Activated CD4-positive, alpha-beta T cell treated with anti-CD3 and anti-CD28 coated beads for 36 hours (primary cell): ENCODE measurements around the gene GH2. TPM values are rescaled to one million over a fixed set of nuclear protein-coding genes. Genes with fewer than 3 reads are reported as not detected.
"Not testable (repeated sequence)": the region's sequence is repeated elsewhere in the genome, so short reads cannot be mapped to it uniquely, and the experiment has no call there.

ENCODE experiments used
- ATAC-seq: fragments of 200-7000 bp; cut with Tn5 transposase; one replicate; pipeline ENCODE4 v1.10.0; 2021; ENCODE audit warnings: mild to moderate bottlenecking, moderate library complexity
- CTCF ChIA-PET: fragments of 350-600 bp; sonication (Branson Sonifier 250); formaldehyde crosslinking; loops from one replicate; lab custom pipeline; 2021; ENCODE audit warnings: antibody characterized with exemption; lab: Charles Lee
- POLR2A ChIA-PET: fragments of 350-600 bp; sonication (Branson Sonifier 250); formaldehyde crosslinking; loops from one replicate; lab custom pipeline; 2021; ENCODE audit warnings: antibody characterized with exemption, inconsistent platforms; lab: Charles Lee
- DNase-seq: peaks from one replicate; pipeline ENCODE4 v3.0.0-alpha.2; 2020
- H3K27ac Mint-ChIP-seq: one replicate; pipeline ENCODE4 v1.8.0; 2021; ENCODE audit warnings: mixed read lengths
- H3K27me3 Mint-ChIP-seq: one replicate; pipeline ENCODE4 v1.8.0; 2021; ENCODE audit warnings: mixed read lengths
- H3K36me3 Mint-ChIP-seq: one replicate; pipeline ENCODE4 v1.8.0; 2021; ENCODE audit warnings: low read depth, mixed read lengths
- H3K4me1 Mint-ChIP-seq: one replicate; pipeline ENCODE4 v1.8.0; 2021; ENCODE audit warnings: mixed read lengths
- H3K4me3 Mint-ChIP-seq: one replicate; pipeline ENCODE4 v1.8.0; 2021; ENCODE audit warnings: mild to moderate bottlenecking, moderate library complexity, mixed read lengths
- H3K9me3 Mint-ChIP-seq: one replicate; pipeline ENCODE4 v1.8.0; 2021; ENCODE audit warnings: low read depth, mixed read lengths
- intact Hi-C, 2 experiments: fragments of 100-400 bp; cut with DNase I in 1 of 2; cut with micrococcal nuclease in 1 of 2; formaldehyde crosslinking; loops; one replicate each; pipeline versions ENCODE4 v1.14.2 to v1.15.1; 2022 to 2024; cut with DNase I, micrococcal nuclease
- total RNA-seq, 2 experiments: library from RNA; stranded (reverse); gene quantifications; one replicate each; pipeline ENCODE4 v1.2.3, GENCODE V29; 2021

Gene GH2
- total RNA-seq, 2 experiments from 2014 or later = not detected

DNA sequence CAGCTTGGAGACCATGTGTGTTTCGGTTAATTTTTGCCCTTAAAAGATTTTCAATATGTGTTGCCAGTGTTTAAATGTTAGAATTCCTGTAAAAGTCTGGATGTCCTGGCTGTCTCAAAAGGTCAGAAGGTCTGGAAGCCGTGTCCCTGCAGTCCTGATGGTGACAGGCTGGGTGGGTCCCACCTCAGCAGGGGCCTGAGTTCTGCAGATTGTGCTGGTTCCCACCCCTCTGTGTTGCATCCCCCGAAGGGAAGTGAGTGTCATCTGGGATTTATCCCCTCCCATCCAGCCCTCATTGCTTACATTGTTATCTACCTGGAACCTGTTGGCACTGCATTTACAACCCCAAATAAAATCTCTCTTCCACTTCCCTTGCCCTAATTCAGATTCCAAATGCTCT is 12.3 kb upstream of the GH2 start:
- POLR2A ChIA-PET, H3K4me1 Mint-ChIP-seq, ATAC-seq, H3K27ac Mint-ChIP-seq, H3K27me3 Mint-ChIP-seq, DNase-seq, H3K36me3 Mint-ChIP-seq, intact Hi-C loops, H3K4me3 Mint-ChIP-seq, H3K9me3 Mint-ChIP-seq: not testable (repeated sequence)
- CTCF ChIA-PET = interaction anchor here (2.2 kb wide), 1 partner anchor 31 kb away, joined by 5 read pairs; no protein-coding TSS in a partner anchor

- DNase-seq, H3K27me3 Mint-ChIP-seq, H3K9me3 Mint-ChIP-seq, H3K27ac Mint-ChIP-seq, POLR2A ChIA-PET, H3K36me3 Mint-ChIP-seq, H3K4me1 Mint-ChIP-seq, ATAC-seq, H3K4me3 Mint-ChIP-seq, intact Hi-C loops: not testable (repeated sequence)
- CTCF ChIA-PET = interaction anchor here (1.1 to 2.2 kb wide), 6 partner anchors 10 to 76 kb away, joined by 3 to 7 read pairs (median 4); no protein-coding TSS in a partner anchor
Measured at GRCh38 chr17:63892316-63893037, 10.7 kb upstream of the GH2 start.

DNA sequence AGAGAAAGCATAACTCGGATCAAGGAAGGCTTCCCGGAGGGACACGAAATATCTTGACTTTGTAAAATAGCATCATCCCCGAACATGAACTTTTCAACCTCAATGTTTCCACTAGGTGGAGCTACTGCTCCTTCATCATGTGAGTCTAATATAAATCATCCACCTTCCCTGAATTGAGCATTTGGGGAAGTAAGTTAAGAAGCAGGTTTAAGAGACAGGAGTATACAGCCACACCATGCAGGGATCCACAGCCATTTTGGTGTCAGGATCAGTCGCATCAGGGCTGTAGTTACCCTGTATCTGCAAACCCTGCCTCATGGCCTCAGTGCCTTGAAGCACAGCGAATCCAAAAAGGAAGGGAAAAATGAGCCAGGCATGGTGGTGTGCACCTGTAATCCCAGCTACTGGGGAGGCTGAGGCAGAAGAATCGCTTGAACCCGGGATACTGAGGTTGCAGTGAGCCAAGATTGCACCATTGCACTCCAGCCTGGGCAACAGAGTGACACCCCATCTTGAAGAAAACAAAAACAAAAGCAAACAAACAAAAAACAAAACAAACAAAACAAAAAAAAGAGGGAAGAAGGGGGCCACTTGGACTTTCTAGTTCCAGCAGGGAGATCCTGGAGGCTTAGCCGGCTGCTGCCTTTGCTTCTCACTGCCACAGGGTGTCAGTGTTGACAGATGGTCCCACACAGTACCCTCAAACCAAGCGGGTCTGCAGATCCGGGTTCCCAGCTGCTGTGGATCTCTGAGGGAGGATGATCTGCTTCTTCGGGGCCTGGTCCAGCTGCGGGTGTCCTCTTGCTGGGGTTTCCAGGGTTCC is 7.5 kb upstream of the GH2 start:
- H3K36me3 Mint-ChIP-seq, intact Hi-C loops, H3K4me1 Mint-ChIP-seq, H3K4me3 Mint-ChIP-seq, H3K9me3 Mint-ChIP-seq, H3K27ac Mint-ChIP-seq, H3K27me3 Mint-ChIP-seq, POLR2A ChIA-PET: not testable (repeated sequence)
- DNase-seq (peak; percentile 36), ATAC-seq (peak; percentile 82)
- CTCF ChIA-PET = interaction anchor here (0.5 to 4.1 kb wide), 14 partner anchors 15 to 244 kb away, joined by 3 to 19 read pairs (median 4); partner anchors contain the start of gene CSHL1

- H3K36me3 Mint-ChIP-seq, H3K27ac Mint-ChIP-seq, POLR2A ChIA-PET, intact Hi-C loops, H3K4me1 Mint-ChIP-seq, H3K9me3 Mint-ChIP-seq, H3K27me3 Mint-ChIP-seq, H3K4me3 Mint-ChIP-seq, ATAC-seq, DNase-seq: not testable (repeated sequence)
- CTCF ChIA-PET = interaction anchor here (1.3 kb wide), 1 partner anchor 140 kb away, joined by 3 read pairs; no protein-coding TSS in a partner anchor
Measured at GRCh38 chr17:63885119-63885518, 3.4 kb upstream of the GH2 start.

DNA sequence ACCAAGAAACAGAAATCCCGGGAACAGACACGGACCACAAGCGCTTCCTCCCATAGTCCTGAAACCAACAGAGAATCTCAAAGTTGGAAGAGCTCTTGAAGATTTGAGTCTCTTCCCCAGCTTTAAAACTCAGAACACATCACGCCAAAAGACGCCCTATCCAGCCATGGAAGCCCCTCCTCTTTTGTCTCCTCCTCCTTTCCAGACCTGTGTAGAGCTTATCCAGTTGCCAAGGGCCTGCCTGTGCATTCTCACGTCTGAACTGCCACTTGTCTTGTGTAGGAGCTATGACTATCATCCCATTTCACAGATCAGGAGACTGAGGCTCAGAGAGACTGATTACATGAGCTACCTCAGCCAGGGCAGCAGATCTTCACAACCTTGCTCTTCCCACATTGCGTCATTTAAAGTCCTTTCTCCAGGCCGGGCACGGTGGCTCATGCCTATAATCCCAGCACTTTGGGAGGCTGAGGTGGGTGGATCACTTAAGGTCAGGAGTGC is 932 bp upstream of the GH2 start:
- H3K36me3 Mint-ChIP-seq, POLR2A ChIA-PET, H3K27ac Mint-ChIP-seq: not testable (repeated sequence)

DNA sequence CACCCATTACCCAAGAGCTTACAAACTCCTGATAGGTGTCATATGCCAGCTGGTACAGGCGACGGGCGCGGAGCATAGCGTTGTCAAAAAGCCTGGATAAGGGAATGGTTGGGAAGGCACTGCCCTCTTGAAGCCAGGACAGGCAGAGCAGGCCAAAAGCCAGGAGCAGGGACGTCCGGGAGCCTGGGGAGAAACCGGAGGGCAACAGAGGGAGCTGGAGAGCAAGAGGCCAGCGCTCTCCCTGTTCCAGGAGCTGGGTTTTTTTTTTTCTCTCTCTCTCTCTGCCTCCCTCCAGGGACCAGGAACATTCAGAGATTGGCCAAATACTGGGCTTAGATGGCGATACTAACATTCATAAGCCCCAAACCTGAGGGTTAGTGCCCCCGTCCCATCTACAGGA is 407 bp downstream of the GH2 start:
- H3K36me3 Mint-ChIP-seq, POLR2A ChIA-PET, H3K4me1 Mint-ChIP-seq, ATAC-seq, intact Hi-C loops, H3K27me3 Mint-ChIP-seq, H3K4me3 Mint-ChIP-seq, DNase-seq, H3K27ac Mint-ChIP-seq, H3K9me3 Mint-ChIP-seq: not testable (repeated sequence)
- CTCF ChIA-PET = interaction anchor here (0.6 to 1.1 kb wide), 7 partner anchors 11 to 296 kb away, joined by 3 to 7 read pairs (median 4); no protein-coding TSS in a partner anchor

More for the DNA sequence above, 932 bp upstream of the GH2 start:
- CTCF ChIA-PET = interaction anchor here (0.6 to 1.2 kb wide), 7 partner anchors 10 to 1400 kb away, joined by 3 to 5 read pairs (median 3); no protein-coding TSS in a partner anchor
- H3K9me3 Mint-ChIP-seq, H3K4me1 Mint-ChIP-seq, intact Hi-C loops, ATAC-seq, H3K27me3 Mint-ChIP-seq, H3K4me3 Mint-ChIP-seq, DNase-seq: not testable (repeated sequence)

DNA sequence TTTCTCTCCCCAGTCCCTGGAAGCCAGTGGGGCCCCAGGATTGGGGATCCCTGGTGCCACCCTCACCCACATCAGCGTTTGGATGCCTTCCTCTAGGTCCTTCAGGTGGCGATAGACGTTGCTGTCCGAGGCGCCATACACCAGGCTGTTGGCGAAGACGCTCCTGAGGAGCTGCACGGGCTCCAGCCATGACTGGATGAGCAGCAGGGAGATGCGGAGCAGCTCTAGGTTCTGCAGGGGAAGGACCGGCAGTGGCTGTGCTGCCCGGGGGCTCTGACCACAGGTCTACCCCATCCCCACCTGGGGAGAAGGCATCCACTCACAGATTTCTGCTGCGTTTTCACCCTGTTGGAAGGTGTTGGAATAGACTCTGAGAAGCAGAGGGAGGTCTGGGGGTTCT is 1.0 kb downstream of the GH2 start:
- ATAC-seq = no peak
- H3K27me3 Mint-ChIP-seq = no peaks in the 10 kb centered on the region
- intact Hi-C loops = no loop called here
- no peaks in the 10 kb centered on the region for H3K4me1 Mint-ChIP-seq
- DNase-seq = no peak
- ChIA-PET CTCF (interaction anchor here (0.6 to 1.1 kb wide), 5 partner anchors 11 to 253 kb away, joined by 3 to 7 read pairs (median 4); no protein-coding TSS in a partner anchor), POLR2A (no interaction called here)
- H3K27ac Mint-ChIP-seq = no peak overlapping the region
- H3K36me3 Mint-ChIP-seq = no peaks in the 10 kb centered on the region
- H3K4me3 Mint-ChIP-seq = no peak overlapping the region
- H3K9me3 Mint-ChIP-seq = no peaks in the 10 kb centered on the region

DNA sequence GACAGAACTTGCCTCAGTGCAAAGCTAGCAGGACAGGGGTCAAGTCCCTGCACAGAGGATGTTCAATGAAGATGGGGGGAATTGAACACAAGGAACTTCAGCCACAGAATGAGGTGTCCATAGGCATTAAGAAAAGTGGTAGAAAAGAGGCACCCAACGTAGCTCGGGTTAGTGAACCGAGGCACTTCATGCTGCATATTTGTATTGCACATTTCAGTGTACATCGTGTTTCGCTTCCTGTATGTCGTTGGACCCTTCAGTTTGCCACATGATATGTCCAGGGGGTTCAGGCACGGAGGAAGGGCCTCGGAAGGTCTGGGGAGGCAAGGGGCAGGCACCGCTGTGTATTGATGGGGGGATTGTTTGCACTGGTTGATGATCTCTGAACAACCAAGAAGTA is 3.3 kb downstream of the GH2 start:
- POLR2A ChIA-PET, intact Hi-C loops, H3K27me3 Mint-ChIP-seq, H3K36me3 Mint-ChIP-seq, DNase-seq, ATAC-seq, H3K9me3 Mint-ChIP-seq, H3K4me1 Mint-ChIP-seq, H3K4me3 Mint-ChIP-seq, H3K27ac Mint-ChIP-seq: not testable (repeated sequence)
- CTCF ChIA-PET = interaction anchor here (1.0 kb wide), 2 partner anchors 14 to 19 kb away, joined by 3 read pairs; no protein-coding TSS in a partner anchor

- H3K4me1 Mint-ChIP-seq, H3K9me3 Mint-ChIP-seq, H3K27ac Mint-ChIP-seq, H3K36me3 Mint-ChIP-seq, intact Hi-C loops, ATAC-seq, DNase-seq, H3K4me3 Mint-ChIP-seq, H3K27me3 Mint-ChIP-seq: not testable (repeated sequence)
- ChIA-PET POLR2A (interaction anchor here (0.6 kb wide), 1 partner anchor 259 kb away, joined by 7 read pairs; no protein-coding TSS in a partner anchor), CTCF (interaction anchor here (0.9 kb wide), 1 partner anchor 10 kb away, joined by 6 read pairs; no protein-coding TSS in a partner anchor)
Measured at GRCh38 chr17:63874693-63875092, 7.1 kb downstream of the GH2 start.

DNA sequence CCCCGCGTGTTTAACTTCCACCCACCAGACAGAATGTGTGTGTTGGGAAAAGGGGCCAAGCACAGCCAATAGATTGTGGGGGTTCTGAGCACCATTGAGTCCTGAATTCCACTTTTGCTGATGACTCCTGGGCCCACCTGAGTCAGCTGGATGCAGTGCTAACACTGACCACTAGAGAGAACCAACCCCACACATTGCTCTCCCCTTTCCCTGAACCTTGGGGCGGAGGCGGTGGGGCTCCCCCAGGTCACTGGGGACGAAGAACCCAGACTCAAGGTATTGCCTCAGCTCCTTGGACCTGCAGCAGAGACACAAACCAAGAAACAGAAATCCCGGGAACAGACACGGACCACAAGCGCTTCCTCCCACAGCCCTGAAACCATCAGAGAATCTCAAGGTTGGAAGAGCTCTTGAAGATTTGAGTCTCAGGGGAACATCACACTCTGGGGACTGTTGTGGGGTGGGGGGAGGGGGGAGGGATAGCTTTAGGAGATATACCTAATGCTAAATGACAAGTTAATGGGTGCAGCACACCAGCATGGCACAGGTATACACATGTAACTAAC is 7.6 kb downstream of the GH2 start:
- H3K36me3 Mint-ChIP-seq, H3K4me1 Mint-ChIP-seq, ATAC-seq, H3K4me3 Mint-ChIP-seq, H3K27ac Mint-ChIP-seq, H3K9me3 Mint-ChIP-seq, intact Hi-C loops, DNase-seq, H3K27me3 Mint-ChIP-seq: not testable (repeated sequence)
- ChIA-PET POLR2A (interaction anchor here (0.6 kb wide), 1 partner anchor 260 kb away, joined by 7 read pairs; no protein-coding TSS in a partner anchor), CTCF (interaction anchor here (0.9 kb wide), 1 partner anchor 9 kb away, joined by 6 read pairs; no protein-coding TSS in a partner anchor)

- H3K9me3 Mint-ChIP-seq, ATAC-seq, H3K4me3 Mint-ChIP-seq, H3K36me3 Mint-ChIP-seq, intact Hi-C loops, H3K27ac Mint-ChIP-seq, H3K4me1 Mint-ChIP-seq, CTCF ChIA-PET, POLR2A ChIA-PET, H3K27me3 Mint-ChIP-seq, DNase-seq: not testable (repeated sequence)
Measured at GRCh38 chr17:63873577-63873976, 8.2 kb downstream of the GH2 start, which contains the start of gene CSH2. Gene CSH2 (minus strand): TSS chr17:63873677. CDS start chr17:63873614, 63 bp downstream.
